H1 (cell line): Measurements from ENCODE around the gene HOXB3. TPM values are rescaled to one million over a fixed set of nuclear protein-coding genes. Genes with fewer than 3 reads are reported as not detected.

Source experiments
- TCF12 ChIP-seq: IDR thresholded peaks from 2 replicates; pipeline ENCODE4 v1.6.1; 2011; ENCODE audit warnings: low read depth, mild to moderate bottlenecking, low read length
- polyA plus RNA-seq, 7 experiments: library from polyadenylated mRNA; depleted of rRNA in 3 of 7; stranded (reverse) in 5 of 7; unstranded in 2 of 7; fragments of >200 nt in 5 of 7; fragments of 200-250 nt in 2 of 7; gene quantifications; 1 replicate in 5 of 7; 2 replicates in 1 of 7; 4 replicates in 1 of 7; pipeline versions ENCODE4 v1.2.1 to v1.2.3, GENCODE V29; 2011 to 2013; ENCODE audit warnings: missing spikeins in 2 of 7, mixed read lengths in 2 of 7
- total RNA-seq: library from RNA; stranded (reverse); fragmentation: NEBNext Ultra II Directional; extraction: Animal tissue kit (Norgen Biotek cat#: 25700); gene quantifications from 2 replicates; pipeline ENCODE4 v1.2.1, GENCODE V29; 2021
- TF ChIP-seq, protein P1 (sequence below): fragments of 300-600 bp; sonication (generic); IDR thresholded peaks from 2 replicates; pipeline ENCODE4 v1.7.1; 2012; ENCODE audit warnings: low read length, moderate library complexity, mild to moderate bottlenecking, inconsistent platforms; ENCODE audit not compliant: insufficient replicate concordance

Gene HOXB3
- total and polyA plus RNA-seq, 2 of the 8 experiments (the other 6 are each of a cell fraction or from before 2014, with no cell fraction given): not detected

DNA sequence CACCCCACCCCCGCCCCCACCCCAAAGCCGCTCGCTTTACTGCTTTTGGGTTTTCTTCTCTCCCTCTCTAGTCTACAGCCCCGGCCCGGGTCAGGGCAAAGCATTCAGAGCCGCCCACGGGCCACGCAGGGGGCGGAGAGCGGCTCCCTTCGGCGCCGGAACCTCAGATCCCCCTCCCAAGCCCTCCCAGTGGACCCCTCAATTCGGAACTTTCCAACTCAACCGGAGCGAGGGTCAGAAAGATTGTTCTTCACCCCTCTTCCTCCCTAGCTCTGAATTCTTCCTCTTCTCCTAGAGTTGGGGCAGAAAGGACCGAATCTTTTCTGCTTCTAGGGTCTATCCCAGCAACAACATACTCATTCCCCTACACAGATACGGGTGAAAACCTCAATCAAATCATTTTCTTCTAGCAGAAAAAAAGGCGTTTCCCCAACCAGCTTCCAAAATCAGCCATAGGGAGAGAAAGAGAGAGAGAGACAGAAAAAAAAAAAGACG lies 46.1 kb downstream of the HOXB3 start (continued):
- TF ChIP-seq, protein P1, sequence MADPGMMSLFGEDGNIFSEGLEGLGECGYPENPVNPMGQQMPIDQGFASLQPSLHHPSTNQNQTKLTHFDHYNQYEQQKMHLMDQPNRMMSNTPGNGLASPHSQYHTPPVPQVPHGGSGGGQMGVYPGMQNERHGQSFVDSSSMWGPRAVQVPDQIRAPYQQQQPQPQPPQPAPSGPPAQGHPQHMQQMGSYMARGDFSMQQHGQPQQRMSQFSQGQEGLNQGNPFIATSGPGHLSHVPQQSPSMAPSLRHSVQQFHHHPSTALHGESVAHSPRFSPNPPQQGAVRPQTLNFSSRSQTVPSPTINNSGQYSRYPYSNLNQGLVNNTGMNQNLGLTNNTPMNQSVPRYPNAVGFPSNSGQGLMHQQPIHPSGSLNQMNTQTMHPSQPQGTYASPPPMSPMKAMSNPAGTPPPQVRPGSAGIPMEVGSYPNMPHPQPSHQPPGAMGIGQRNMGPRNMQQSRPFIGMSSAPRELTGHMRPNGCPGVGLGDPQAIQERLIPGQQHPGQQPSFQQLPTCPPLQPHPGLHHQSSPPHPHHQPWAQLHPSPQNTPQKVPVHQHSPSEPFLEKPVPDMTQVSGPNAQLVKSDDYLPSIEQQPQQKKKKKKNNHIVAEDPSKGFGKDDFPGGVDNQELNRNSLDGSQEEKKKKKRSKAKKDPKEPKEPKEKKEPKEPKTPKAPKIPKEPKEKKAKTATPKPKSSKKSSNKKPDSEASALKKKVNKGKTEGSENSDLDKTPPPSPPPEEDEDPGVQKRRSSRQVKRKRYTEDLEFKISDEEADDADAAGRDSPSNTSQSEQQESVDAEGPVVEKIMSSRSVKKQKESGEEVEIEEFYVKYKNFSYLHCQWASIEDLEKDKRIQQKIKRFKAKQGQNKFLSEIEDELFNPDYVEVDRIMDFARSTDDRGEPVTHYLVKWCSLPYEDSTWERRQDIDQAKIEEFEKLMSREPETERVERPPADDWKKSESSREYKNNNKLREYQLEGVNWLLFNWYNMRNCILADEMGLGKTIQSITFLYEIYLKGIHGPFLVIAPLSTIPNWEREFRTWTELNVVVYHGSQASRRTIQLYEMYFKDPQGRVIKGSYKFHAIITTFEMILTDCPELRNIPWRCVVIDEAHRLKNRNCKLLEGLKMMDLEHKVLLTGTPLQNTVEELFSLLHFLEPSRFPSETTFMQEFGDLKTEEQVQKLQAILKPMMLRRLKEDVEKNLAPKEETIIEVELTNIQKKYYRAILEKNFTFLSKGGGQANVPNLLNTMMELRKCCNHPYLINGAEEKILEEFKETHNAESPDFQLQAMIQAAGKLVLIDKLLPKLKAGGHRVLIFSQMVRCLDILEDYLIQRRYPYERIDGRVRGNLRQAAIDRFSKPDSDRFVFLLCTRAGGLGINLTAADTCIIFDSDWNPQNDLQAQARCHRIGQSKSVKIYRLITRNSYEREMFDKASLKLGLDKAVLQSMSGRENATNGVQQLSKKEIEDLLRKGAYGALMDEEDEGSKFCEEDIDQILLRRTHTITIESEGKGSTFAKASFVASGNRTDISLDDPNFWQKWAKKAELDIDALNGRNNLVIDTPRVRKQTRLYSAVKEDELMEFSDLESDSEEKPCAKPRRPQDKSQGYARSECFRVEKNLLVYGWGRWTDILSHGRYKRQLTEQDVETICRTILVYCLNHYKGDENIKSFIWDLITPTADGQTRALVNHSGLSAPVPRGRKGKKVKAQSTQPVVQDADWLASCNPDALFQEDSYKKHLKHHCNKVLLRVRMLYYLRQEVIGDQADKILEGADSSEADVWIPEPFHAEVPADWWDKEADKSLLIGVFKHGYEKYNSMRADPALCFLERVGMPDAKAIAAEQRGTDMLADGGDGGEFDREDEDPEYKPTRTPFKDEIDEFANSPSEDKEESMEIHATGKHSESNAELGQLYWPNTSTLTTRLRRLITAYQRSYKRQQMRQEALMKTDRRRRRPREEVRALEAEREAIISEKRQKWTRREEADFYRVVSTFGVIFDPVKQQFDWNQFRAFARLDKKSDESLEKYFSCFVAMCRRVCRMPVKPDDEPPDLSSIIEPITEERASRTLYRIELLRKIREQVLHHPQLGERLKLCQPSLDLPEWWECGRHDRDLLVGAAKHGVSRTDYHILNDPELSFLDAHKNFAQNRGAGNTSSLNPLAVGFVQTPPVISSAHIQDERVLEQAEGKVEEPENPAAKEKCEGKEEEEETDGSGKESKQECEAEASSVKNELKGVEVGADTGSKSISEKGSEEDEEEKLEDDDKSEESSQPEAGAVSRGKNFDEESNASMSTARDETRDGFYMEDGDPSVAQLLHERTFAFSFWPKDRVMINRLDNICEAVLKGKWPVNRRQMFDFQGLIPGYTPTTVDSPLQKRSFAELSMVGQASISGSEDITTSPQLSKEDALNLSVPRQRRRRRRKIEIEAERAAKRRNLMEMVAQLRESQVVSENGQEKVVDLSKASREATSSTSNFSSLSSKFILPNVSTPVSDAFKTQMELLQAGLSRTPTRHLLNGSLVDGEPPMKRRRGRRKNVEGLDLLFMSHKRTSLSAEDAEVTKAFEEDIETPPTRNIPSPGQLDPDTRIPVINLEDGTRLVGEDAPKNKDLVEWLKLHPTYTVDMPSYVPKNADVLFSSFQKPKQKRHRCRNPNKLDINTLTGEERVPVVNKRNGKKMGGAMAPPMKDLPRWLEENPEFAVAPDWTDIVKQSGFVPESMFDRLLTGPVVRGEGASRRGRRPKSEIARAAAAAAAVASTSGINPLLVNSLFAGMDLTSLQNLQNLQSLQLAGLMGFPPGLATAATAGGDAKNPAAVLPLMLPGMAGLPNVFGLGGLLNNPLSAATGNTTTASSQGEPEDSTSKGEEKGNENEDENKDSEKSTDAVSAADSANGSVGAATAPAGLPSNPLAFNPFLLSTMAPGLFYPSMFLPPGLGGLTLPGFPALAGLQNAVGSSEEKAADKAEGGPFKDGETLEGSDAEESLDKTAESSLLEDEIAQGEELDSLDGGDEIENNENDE: no peak
- TF ChIP-seq TCF12: no peak
